ENCODE results near the gene ART5. TPM values are rescaled to one million over a fixed set of nuclear protein-coding genes. Genes with fewer than 3 reads are reported as not detected.

ART5 gene
- total RNA-seq, 1 donor from 2014 or later: 6.1 TPM

- Mint-ChIP-seq H3K4me1 (no peaks in the 10 kb centered on the region), H3K27ac (no peak overlapping the region), H3K36me3 (no peaks in the 10 kb centered on the region), H3K27me3 (ENCODE audit: low read depth) (no peaks in the 10 kb centered on the region), H3K4me3 (no peak overlapping the region), H3K9me3 (no peaks in the 10 kb centered on the region)
- DNase-seq (ENCODE audit: low spot score in 2 of 2, unreplicated experiment in 2 of 2): no peak
- no peak for TF ChIP-seq CTCF (IDR thresholded peaks at IDR 0.05; ENCODE audit: unreplicated experiment)
Observed at GRCh38 chr11:3623767-3624458, 17.9 kb downstream of the ART5 start.

DNA sequence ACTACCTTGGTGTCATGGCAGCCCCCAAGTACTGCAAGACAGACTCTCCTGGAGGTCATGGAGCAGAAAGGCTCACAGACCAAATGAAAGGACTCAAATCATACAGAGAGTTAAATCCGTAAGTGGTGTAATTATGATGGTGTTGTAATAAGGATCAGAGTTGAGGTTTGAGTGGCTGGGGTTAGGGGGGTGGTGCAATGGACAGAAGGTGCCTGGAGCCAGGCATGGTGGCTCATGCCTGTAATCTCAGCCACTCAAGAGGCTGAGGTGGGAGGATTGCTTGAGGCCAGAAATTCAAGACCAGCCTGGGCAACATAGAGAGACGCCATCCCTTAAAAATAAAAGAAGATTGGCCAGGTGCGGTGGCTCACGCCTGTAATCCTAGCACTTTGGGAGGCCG lies 18.7 kb downstream of the ART5 start:
- Mint-ChIP-seq H3K4me1 (peaks cover 1% of the 10 kb centered on the region), H3K27ac (no peak overlapping the region), H3K36me3 (no peaks in the 10 kb centered on the region), H3K27me3 (ENCODE audit: low read depth) (no peaks in the 10 kb centered on the region), H3K4me3 (no peak overlapping the region), H3K9me3 (no peaks in the 10 kb centered on the region)
- TF ChIP-seq CTCF (IDR thresholded peaks at IDR 0.05; ENCODE audit: unreplicated experiment): no peak
- no peak for DNase-seq (ENCODE audit: low spot score in 2 of 2, unreplicated experiment in 2 of 2)

DNA sequence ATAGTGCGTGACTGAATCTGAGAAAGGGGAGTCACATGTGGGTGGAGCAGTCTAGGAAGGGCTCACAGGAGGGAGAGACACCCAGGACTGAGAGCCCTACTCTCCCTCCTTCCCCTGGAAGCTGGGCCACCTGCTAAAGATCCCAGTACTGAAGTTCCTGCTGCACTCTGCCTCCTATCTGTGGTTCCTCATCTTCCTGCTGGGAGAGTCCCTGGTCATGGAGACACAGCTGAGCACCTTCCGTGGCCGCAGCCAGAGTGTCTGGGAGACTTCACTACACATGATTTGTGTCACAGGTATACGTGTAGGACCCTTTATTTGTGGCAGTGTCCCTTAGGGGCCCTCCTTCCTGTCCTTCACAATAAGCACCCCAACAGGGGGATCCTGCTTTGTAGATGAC lies 19.3 kb downstream of the ART5 start:
- Mint-ChIP-seq H3K4me1 (peaks cover 7% of the 10 kb centered on the region), H3K36me3 (no peaks in the 10 kb centered on the region), H3K9me3 (no peaks in the 10 kb centered on the region), H3K4me3 (no peak overlapping the region), H3K27ac (no peak overlapping the region), H3K27me3 (ENCODE audit: low read depth) (no peaks in the 10 kb centered on the region)
- no peak for DNase-seq (ENCODE audit: low spot score in 2 of 2, unreplicated experiment in 2 of 2)
- TF ChIP-seq CTCF (IDR thresholded peaks at IDR 0.05; ENCODE audit: unreplicated experiment): no peak

GRCh38 chr11:3617990-3618389 lies 23.8 kb downstream of the ART5 start:
- Mint-ChIP-seq H3K4me3 (no peak overlapping the region), H3K4me1 (peaks cover 37% of the 10 kb centered on the region), H3K27me3 (ENCODE audit: low read depth) (no peaks in the 10 kb centered on the region), H3K27ac (no peak overlapping the region), H3K9me3 (no peaks in the 10 kb centered on the region), H3K36me3 (no peaks in the 10 kb centered on the region)
- TF ChIP-seq CTCF (IDR thresholded peaks at IDR 0.05; ENCODE audit: unreplicated experiment): no peak
- no peak for DNase-seq (ENCODE audit: low spot score in 2 of 2, unreplicated experiment in 2 of 2)

DNA sequence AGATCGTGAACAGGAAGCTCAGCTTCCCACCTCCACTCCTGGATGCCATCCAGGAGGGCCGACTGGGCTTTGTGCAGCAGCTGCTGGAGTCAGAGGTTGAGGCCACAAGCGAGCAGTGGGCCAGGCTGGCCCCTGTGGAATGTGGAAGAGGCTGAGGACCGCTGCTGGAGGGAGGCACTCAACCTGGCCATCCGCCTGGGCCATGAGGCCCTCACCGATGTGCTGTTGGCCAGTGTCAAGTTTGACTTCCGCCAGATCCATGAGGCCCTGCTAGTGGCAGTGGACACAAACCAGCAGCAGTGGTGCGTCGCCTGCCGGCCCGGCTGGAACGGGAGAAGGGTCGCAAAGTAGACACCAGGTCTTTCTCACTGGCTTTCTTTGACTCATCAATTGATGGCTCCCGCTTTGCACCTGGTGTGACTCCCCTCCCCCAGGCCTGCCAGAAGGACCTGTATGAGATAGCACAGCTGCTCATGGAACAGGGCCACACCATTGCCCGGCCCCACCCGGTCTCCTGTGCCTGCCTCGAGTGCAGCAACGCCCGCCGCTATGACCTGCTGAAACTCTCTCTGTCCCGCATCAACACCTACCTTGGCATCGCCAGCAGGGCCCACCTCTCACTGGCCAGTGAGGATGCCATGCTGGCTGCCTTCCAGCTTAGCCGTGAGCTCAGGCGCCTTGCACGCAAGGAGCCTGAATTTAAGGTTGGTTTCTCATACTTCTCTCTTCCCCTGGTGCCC lies 24.9 kb downstream of the ART5 start:
- H3K27ac Mint-ChIP-seq: peak overlapping the region; percentile 50
- H3K36me3 Mint-ChIP-seq: no peaks in the 10 kb centered on the region

More for the DNA sequence above, 24.9 kb downstream of the ART5 start:
- Mint-ChIP-seq H3K27me3 (ENCODE audit: low read depth) (no peaks in the 10 kb centered on the region), H3K4me1 (peaks cover 37% of the 10 kb centered on the region), H3K9me3 (peaks cover 5% of the 10 kb centered on the region), H3K4me3 (no peak overlapping the region)
- no peak for DNase-seq (ENCODE audit: low spot score in 2 of 2, unreplicated experiment in 2 of 2)
- no peak for TF ChIP-seq CTCF (IDR thresholded peaks at IDR 0.05; ENCODE audit: unreplicated experiment)

All from mesothelial cell of epicardium (in vitro differentiated cells).